Epithelial cell of esophagus (primary cell): ENCODE measurements around the gene PKNOX2.
A peak's percentile ranks its signal among the peaks of the same experiment; 100 is the strongest.

ENCODE experiments used
- DNase-seq: peaks from one replicate; pipeline ENCODE4 v3.0.0; 2010; ENCODE audit warnings: low read depth
- H3K4me3 ChIP-seq: 2 replicates; pipeline ENCODE4 v1.5.1; 2011; ENCODE audit warnings: mild to moderate bottlenecking, low read length, control low read depth
- CTCF ChIP-seq: IDR thresholded peaks from 2 replicates; pipeline ENCODE4 v1.5.1; 2011; ENCODE audit warnings: low read depth, mild to moderate bottlenecking, low read length, control low read depth, inconsistent platforms; ENCODE audit not compliant: insufficient read depth; ENCODE audit errors: missing control alignments

The PKNOX2 gene

GRCh38 chr11:125348674-125349309 is 184.2 kb downstream of the PKNOX2 start:
- peak; percentile 91 for TF ChIP-seq CTCF
- peak; percentile 31 for DNase-seq
- no peak overlapping the region for H3K4me3 ChIP-seq

DNA sequence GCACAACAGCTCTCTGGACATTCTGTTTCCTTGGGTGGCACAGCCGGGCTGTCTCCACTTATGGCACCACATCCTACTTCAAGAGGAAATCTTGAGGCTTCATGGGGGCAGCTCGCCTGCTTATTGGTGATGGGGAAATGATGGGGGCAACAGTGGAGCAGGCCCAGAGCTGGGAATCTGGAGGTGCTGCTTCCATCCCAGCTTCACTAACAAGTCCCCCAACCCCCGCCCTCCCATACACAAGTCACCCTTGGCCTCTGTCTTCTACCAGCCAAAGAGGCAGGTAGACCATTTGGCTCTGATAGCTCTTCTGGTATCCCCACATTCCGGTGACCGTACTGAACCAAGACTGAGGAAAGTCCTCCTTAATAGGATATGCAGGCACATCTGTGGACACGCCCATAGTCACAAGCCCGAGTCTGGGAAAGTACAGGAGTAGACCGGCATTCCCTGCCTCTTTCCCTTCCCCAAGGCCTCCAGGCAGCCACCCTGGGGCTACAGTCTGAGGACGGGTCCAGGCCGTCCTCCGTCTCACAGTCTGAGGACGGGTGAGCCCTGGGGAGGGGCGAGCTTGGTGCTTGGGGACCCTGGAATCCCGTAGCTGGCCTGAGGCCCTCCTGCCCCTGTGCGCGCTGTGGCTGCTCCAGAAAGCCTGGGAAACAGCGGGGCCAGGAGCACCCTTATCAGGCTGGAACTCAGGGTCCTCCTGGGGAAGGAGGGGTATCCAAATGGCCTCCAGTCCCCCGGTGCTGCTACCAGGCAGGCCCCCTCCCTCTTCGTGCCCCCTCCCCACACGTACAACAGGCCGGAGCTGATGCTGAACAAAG is 185.9 kb downstream of the PKNOX2 start:
- no peak overlapping the region for H3K4me3 ChIP-seq
- no peak for DNase-seq
- TF ChIP-seq CTCF = no peak

- H3K4me3 ChIP-seq = no peak overlapping the region
- DNase-seq = no peak
- no peak for TF ChIP-seq CTCF
Measured at GRCh38 chr11:125351033-125351867, 186.7 kb downstream of the PKNOX2 start.

DNA sequence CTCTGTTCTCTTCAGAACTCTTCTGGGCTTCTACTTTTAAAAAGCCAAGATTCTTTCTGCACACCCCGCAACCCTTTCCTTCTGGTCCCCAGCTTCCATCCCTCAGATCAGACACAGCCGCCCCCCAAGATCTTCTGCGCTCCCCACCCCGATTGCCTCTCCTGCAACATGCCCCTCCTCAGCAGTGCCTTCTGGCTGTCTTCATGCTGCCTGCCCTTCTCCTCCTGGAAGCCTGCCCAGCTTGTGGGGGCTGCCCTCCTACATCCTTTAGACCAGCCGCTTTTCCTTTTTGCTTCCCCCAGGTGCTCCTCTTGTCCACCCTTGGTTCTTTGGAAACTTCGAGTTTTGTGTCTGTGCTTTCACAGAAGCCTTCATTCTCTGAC is 187.3 kb downstream of the PKNOX2 start:
- no peak overlapping the region for H3K4me3 ChIP-seq
- no peak for DNase-seq
- no peak for TF ChIP-seq CTCF

DNA sequence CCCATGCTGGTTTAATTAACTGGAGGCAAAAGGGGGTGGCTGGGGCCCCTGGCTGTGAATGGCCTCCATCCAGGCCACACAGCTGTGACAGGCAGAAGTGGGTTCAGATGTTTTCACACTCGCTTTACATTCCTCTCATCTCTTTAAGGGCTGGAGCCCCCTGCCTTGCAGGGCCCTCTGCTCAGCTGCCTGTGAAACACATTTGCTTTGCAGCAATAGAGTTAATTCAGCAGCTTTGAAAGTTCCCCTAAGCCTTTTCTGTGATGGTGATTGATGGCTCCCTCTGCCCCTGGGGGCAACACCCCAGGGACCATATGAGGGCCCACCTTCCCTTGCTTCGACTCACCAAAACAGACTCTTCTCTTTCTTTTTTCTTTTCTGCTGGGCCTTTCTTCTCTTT is 192.2 kb downstream of the PKNOX2 start:
- no peak for TF ChIP-seq CTCF
- H3K4me3 ChIP-seq = no peak overlapping the region
- no peak for DNase-seq

DNA sequence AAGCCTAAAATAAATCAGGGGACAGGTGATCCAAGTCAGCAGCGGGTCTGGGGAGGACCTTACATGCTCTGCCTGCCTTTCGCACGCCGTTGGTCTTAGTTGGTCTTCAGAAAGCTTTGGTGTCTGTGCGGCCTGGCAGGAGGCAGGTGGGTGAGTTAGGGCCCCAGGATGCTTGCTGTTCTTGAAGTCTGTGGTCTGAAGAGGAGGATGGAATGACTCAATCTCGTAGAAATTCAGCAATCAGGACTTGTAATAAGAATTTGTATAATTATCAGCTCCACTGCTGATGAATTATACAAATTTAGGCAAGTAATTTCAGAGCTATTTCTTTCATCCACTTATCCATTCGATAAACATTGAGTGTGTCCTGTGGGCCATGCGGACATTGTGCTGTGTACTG is 193.0 kb downstream of the PKNOX2 start:
- TF ChIP-seq CTCF = no peak
- DNase-seq = no peak
- no peak overlapping the region for H3K4me3 ChIP-seq
